Heart left ventricle (tissue), 16 donors: ENCODE results near the gene BMP3. TPM values are rescaled to one million over a fixed set of nuclear protein-coding genes. Genes with fewer than 3 reads are reported as not detected.
A peak's percentile ranks its signal among the peaks of the same experiment; 100 is the strongest.

ENCODE experiments used
- ATAC-seq, 4 donors: fragments of 200-7000 bp; cut with Tn5 transposase; one replicate each; pipeline ENCODE4 v1.9.1; 2020 to 2022; ENCODE audit warnings: moderate library complexity in 4 of 4, mild to moderate bottlenecking in 3 of 4, moderate number of reproducible peaks in 1 of 4
- DNase-seq, 5 donors: peaks; one replicate each; pipeline ENCODE4 v3.0.0-alpha.2; 2020
- H3K27ac ChIP-seq, 12 donors: fragments of 200-600 bp; sonication (generic) in 4 of 12; one replicate each; pipeline versions ENCODE4 v1.5.0 to v1.8.0; 2016 to 2022; ENCODE audit warnings: mild to moderate bottlenecking in 2 of 12
- H3K27me3 ChIP-seq, 9 donors: fragments of 200-600 bp; sonication (generic) in 2 of 9; one replicate each; pipeline versions ENCODE4 v1.5.1 to v1.8.0; 2016 to 2022; ENCODE audit warnings: mild to moderate bottlenecking in 3 of 9
- H3K36me3 ChIP-seq, 9 donors: fragments of 200-600 bp; sonication (generic) in 2 of 9; one replicate each; pipeline versions ENCODE4 v1.5.0 to v1.8.0; 2018 to 2022; ENCODE audit warnings: mild to moderate bottlenecking in 2 of 9
- H3K4me1 ChIP-seq, 12 donors: fragments of 200-600 bp; sonication (generic) in 4 of 12; one replicate each; pipeline versions ENCODE4 v1.5.0 to v1.8.0; 2016 to 2022; ENCODE audit warnings: mild to moderate bottlenecking in 3 of 12
- H3K4me3 ChIP-seq, 12 donors: fragments of 200-600 bp; sonication (generic) in 4 of 12; one replicate each; pipeline versions ENCODE4 v1.5.0 to v1.8.0; 2017 to 2022; ENCODE audit warnings: mild to moderate bottlenecking in 9 of 12, moderate library complexity in 4 of 12
- H3K9me3 ChIP-seq, 12 donors: fragments of 200-600 bp; sonication (generic) in 4 of 12; one replicate each; pipeline versions ENCODE4 v1.5.0 to v1.8.0; 2016 to 2022; ENCODE audit warnings: mild to moderate bottlenecking in 1 of 12
- POLR2A ChIP-seq, 2 donors: fragments of 450-650 bp; IDR thresholded peaks; one replicate each; pipeline ENCODE4 v1.6.1; 2017; ENCODE audit warnings: antibody characterized with exemption in 2 of 2, mild to moderate bottlenecking in 2 of 2, moderate library complexity in 2 of 2
- WGBS, 4 donors: extraction: QIAGEN DNeasy Blood & Tissue Kit in 2 of 4; methylation state at CpG; one replicate each; pipeline versions ENCODE4 v1.1.5 to v1.1.7; 2013 to 2018; 5-methylcytosine and 5-hydroxymethylcytosine counted together
- intact Hi-C, 10 donors: fragments of 100-400 bp; cut with DNase I; formaldehyde crosslinking; loops; one replicate each; pipeline versions ENCODE4 v1.11.1 to v1.14.2; 2022
- polyA plus RNA-seq, 2 donors: library from polyadenylated mRNA; stranded (reverse); fragments of 200-250 nt; gene quantifications; one replicate each; pipeline ENCODE4 v1.2.3, GENCODE V29; 2013
- total RNA-seq, 9 donors: library from RNA; depleted of rRNA in 2 of 9; stranded (reverse); fragments of >200 nt in 2 of 9; fragmentation: NEBNext Ultra II Directional in 3 of 9; extraction: Animal tissue kit (Norgen Biotek cat#: 25700) in 3 of 9; gene quantifications; one replicate each; pipeline versions ENCODE4 v1.1.0 to v1.2.4, GENCODE V29; 2016 to 2023
- TF ChIP-seq, protein P1 (sequence below), 12 donors: fragments of 200-600 bp; sonication (generic) in 4 of 12; IDR thresholded peaks; one replicate each; pipeline versions ENCODE4 v1.5.0 to v1.8.0; 2018 to 2022; ENCODE audit warnings: antibody characterized with exemption in 12 of 12, mild to moderate bottlenecking in 5 of 12
- donor health status: ischemic (EF 13 %, LVEDD 7.1; RV severe dilation, severe dysfunction).
- donor health status: healthy with polysubstance abuse.
- donor health status: DM: no; HTN: yes; CAD: no.
- donor health status: DM: no; HTN: no; CAD: no.
- donor health status: ischemic (EF 25% LVEDD 6.9; RV normal size, moderate dysfunction).
- donor health status: ischemic (EF 25% LVEDD 5.7; RV mildly dilated, moderate dysfunction).
- donor health status: healthy.
- donor health status: DM: yes; HTN: yes; CAD: no.
- donor health status: ischemic (EF 35%, LVEDD 5.7; RV mildly dilated, moderate dysfunction).
- donor health status: nonischemic (EF 11% LVEDD 7.7; RV severe dilation, severe dysfunction).
- donor health status: DM: yes; HTN: yes; CAD: no.
- donor health status: PGD.
- donor health status: ischemic (EF 29% LVEDD 5.4; RV normal size, mild dysfunction).
- donor health status: nonischemic (EF 23%, LVEDD 6.1; RV moderate dilation, normal function).

The BMP3 gene
- total and polyA plus RNA-seq, 11 donors: 0.04 to 3.7 TPM; not detected in 9

DNA sequence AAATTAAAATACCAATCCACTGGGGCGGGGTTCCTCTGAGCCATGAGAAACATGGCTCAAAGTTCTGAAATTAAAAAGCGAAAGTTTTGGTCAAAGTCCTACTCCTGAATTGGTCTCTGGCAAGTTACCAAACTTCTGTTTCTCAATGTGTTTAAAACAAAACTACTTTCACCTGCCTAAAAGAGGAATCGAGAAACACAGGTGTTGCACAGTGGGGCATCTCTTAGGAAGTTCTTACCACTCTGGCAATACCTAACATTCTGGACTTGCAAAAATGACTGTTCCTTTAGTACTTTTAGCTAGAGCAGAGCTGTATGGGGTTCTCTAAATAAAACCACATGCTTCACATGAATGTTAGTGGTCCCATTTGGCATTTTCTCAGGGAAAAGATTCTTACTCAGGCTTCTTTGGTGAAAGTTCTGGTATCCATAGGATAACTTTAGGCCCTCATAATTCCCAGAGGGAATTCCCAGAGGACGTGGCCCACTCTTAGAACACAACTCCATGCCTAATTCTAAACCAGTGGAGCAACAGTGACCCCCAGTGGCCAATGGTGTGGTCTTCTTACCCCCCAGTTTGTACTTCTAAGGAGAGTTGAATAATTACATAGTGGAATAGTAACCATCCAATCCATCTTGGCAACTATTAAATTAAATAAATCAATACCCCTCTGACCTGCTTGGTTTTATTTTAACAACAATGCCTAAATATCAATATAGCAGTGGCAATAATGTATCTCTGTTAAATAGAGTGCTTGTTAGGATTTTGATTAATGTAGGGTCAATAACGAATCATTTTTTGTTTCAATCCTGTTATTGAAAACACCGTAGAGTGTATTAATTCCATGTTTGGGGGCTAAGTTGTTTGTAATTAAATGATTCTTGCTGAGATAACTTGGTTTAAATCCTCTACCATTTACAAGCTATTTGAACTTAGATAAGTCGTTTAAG lies 21.9 kb downstream of the BMP3 start:
- H3K9me3 ChIP-seq: no peaks in the 10 kb centered on the region
- no peak overlapping the region for H3K4me3 ChIP-seq
- TF ChIP-seq POLR2A (IDR thresholded peaks at IDR 0.05): no peak
- TF ChIP-seq, protein P1, sequence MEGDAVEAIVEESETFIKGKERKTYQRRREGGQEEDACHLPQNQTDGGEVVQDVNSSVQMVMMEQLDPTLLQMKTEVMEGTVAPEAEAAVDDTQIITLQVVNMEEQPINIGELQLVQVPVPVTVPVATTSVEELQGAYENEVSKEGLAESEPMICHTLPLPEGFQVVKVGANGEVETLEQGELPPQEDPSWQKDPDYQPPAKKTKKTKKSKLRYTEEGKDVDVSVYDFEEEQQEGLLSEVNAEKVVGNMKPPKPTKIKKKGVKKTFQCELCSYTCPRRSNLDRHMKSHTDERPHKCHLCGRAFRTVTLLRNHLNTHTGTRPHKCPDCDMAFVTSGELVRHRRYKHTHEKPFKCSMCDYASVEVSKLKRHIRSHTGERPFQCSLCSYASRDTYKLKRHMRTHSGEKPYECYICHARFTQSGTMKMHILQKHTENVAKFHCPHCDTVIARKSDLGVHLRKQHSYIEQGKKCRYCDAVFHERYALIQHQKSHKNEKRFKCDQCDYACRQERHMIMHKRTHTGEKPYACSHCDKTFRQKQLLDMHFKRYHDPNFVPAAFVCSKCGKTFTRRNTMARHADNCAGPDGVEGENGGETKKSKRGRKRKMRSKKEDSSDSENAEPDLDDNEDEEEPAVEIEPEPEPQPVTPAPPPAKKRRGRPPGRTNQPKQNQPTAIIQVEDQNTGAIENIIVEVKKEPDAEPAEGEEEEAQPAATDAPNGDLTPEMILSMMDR (IDR thresholded peaks at IDR 0.05): peak; percentile 37 to 66 (median 52)
- no peaks in the 10 kb centered on the region for H3K36me3 ChIP-seq
- peak overlapping the region in 1 of 12 donors; percentile 7 for H3K27ac ChIP-seq
- DNase-seq: peak in 3 of 5 donors; percentile 11 to 41 (median 24)
- peak in 3 of 4 donors; percentile 50 to 61 (median 59) for ATAC-seq
- 66 to 69% (median 68%) methylated on average over 7 of the region's 7 CpGs for WGBS, 4 donors
- intact Hi-C loops: loop anchor here in 2 of 10 donors (2.0 to 5.0 kb wide), 2 partner anchors 685 to 686 kb away; no protein-coding TSS in a partner anchor
- no peaks in the 10 kb centered on the region for H3K27me3 ChIP-seq
- H3K4me1 ChIP-seq: peaks cover 0 to 3% (median 0%) of the 10 kb centered on the region in 12 donors

GRCh38 chr4:81058621-81059020 lies 28.1 kb downstream of the BMP3 start:
- H3K4me3 ChIP-seq: no peak overlapping the region
- no peaks in the 10 kb centered on the region for H3K9me3 ChIP-seq
- DNase-seq: no peak
- no peak for TF ChIP-seq POLR2A (IDR thresholded peaks at IDR 0.05)
- TF ChIP-seq, protein P1 (IDR thresholded peaks at IDR 0.05): no peak
- intact Hi-C loops: no loop called here
- H3K4me1 ChIP-seq: no peaks in the 10 kb centered on the region
- H3K27me3 ChIP-seq: peaks cover 0 to 7% (median 0%) of the 10 kb centered on the region in 9 donors
- no peak for ATAC-seq
- H3K27ac ChIP-seq: no peak overlapping the region
- 59 to 74% (median 63%) methylated on average over 1 of the region's 1 CpG for WGBS, 4 donors
- H3K36me3 ChIP-seq: no peaks in the 10 kb centered on the region

DNA sequence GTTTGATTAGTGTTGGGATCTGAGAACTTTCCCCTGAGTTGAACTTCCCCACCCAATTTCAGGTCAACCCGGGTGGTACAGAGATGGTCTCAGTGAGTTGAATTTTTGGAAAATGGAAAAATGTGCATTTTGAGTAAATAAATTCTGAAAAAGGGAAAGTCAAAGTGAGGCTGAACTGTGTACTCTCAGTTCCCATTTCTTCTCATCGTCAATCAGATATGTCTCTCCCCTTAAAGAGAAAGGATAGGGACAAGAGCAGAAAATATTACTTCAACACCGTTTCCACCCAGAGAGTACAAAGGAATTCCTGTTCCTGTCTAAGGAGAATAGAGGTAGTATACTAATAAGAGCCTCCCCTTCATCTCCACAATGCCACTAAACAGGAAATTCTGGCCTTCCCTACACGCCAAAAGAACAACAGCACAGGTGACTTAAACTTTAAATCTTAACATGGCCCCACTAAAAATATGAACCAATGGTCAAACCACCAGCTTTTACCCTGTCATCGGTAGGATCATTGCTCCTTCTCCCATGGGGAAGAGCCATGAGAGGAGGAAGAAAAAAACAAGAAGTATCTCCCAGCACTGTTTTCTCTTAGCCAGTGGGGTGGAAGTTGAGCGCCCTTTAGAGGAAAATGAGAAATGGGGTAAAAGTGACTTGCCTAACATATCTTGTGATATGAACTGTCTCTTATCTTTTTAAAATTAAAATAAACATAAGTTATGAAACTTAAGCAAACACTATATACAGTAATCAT lies 30.3 kb downstream of the BMP3 start:
- H3K27ac ChIP-seq: no peak overlapping the region
- no peaks in the 10 kb centered on the region for H3K9me3 ChIP-seq
- DNase-seq: no peak
- WGBS, 4 donors: 74 to 79% (median 77%) methylated on average over 6 of the region's 6 CpGs
- intact Hi-C loops: no loop called here
- ATAC-seq: no peak
- no peak for TF ChIP-seq POLR2A (IDR thresholded peaks at IDR 0.05)
- TF ChIP-seq, protein P1 (IDR thresholded peaks at IDR 0.05): no peak
- no peaks in the 10 kb centered on the region for H3K4me1 ChIP-seq
- H3K27me3 ChIP-seq: peaks cover 0 to 7% (median 0%) of the 10 kb centered on the region in 9 donors
- H3K36me3 ChIP-seq: no peaks in the 10 kb centered on the region
- no peak overlapping the region for H3K4me3 ChIP-seq

GRCh38 chr4:81061344-81061730 lies 30.8 kb downstream of the BMP3 start:
- DNase-seq (no peak), ATAC-seq (no peak)
- intact Hi-C loops: no loop called here
- TF ChIP-seq POLR2A (IDR thresholded peaks at IDR 0.05): no peak
- TF ChIP-seq, protein P1 (IDR thresholded peaks at IDR 0.05): no peak
- peaks cover 0 to 7% (median 0%) of the 10 kb centered on the region in 9 donors for H3K27me3 ChIP-seq
- no peak overlapping the region for H3K4me3 ChIP-seq
- no peaks in the 10 kb centered on the region for H3K9me3 ChIP-seq
- H3K27ac ChIP-seq: no peak overlapping the region
- no peaks in the 10 kb centered on the region for H3K36me3 ChIP-seq
- H3K4me1 ChIP-seq: no peaks in the 10 kb centered on the region
